GM21515 (cell line): ENCODE results near the gene PPP2R2C.

Experiments used
- ATAC-seq: cut with Tn5 transposase; IDR thresholded peaks from one replicate; pipeline ENCODE4 v1.9.1; 2021; ENCODE audit not compliant: unreplicated experiment

PPP2R2C gene

GRCh38 chr4:6449746-6450369 lies 22.6 kb downstream of the PPP2R2C start:
- ATAC-seq, result no peak

DNA sequence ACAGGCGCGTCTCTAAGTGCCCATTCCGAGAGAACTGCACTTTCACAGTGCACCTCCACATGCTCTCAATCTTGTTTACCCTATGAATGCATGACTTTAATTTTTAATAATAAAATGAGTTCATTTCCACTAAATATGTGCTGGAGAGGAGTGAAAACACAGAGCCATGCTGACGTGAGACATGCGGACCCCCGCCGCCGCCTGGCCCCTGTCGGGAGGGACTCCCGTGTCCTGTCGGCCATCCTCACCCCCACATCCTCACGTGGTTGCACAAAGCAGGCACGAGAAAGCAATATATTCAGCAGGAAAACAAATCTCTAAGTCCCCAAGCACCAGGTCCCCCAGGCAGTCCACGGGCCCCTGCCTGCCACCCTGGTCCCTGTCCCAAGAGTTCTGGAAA lies 23.1 kb downstream of the PPP2R2C start:
- no peak for ATAC-seq

DNA sequence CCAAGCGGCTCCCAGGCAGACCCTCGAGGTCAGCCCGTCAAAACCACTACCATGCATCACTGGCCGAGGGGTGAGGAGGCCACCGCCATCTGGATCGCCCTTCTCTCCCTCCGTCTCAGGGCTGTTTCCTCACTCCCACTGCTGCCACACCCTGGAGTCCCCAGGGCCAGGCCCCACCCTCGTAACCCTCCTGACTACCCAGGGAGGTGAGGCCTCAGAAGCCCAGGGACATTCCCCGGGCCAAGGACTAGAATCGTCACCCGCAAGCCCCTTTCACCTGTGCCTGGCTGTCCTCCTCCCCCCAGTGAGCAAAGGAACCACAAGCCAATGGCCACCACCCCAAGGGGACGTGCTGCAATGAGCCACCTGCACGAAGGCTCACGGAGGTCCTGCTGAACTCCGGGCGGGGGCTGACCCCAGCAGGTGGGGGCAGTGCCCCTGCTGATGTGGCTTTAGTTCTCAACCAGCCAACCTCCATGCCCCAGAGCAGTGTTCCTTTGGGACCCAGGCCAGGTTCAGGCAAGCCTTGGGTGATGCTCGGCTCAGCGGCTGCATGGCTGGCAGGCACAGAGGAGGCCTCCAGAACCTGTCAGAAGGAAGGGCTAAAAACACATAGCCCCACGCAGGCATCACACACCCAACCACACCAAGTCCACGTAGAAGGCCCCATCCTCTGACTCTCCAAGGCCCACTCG lies 23.8 kb downstream of the PPP2R2C start:
- ATAC-seq, result no peak

- ATAC-seq, result no peak
Observed at GRCh38 chr4:6447672-6448171, 24.7 kb downstream of the PPP2R2C start.

DNA sequence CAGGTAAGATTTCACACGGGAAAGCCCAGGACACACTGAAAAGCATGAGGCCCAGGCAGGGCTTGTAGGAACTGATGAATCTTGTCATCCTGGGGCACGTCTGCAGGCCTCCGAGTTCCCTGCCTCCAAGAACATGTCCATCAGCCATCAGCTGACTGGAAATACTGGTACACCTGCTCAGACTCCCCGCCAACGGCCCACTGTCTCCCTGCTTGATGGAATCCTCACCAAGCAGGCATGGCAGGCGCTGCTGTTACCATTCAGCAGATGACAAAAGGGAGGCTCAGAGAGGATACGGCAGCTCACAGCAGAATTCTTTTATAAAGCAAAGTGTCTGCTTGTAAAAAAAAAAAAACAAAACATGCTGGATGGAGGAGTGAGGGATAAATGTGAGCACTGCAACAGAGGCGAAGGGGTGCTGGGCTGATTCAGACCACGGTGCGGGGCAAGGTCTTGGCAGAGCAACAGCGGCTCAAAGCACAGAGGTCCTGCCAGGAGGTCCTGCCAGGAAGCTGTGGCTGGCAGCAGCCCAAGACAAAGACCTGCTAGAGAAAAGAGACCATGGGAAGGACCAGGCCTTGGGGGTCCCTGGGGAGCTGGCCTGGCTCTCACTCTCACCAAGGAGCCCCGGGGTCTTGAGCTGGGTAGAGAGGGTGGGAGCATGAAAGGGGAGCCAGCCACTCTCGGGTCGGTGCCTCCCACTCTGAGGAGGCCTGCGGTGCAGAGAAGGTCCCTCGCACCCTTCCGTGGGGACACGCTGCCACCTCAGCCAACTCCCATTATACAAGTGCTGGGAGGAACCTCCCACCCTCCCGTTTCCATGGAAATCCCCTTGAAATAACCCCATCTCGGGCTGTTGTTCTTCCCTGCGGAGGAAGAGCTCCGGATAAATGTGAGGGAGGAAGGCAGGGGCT lies 25.6 kb downstream of the PPP2R2C start:
- no peak for ATAC-seq

DNA sequence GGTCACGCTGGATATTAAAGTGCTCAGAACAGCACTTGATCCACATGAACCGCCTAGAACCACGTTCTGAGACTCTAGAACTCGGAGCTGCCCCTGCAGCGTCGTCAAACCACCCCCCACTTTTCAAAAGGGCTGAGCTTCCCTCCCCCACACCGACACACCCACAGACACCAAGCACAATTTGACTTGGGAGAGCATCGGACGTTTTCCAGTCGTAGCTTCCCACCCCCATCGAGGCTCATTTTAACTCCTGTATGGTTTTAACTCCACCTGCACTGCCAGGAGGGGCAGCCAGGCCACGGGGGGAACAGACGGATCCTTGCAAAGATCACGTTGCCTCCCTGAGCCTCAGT lies 26.3 kb downstream of the PPP2R2C start:
- no peak for ATAC-seq

GRCh38 chr4:6445403-6446129 lies 26.8 kb downstream of the PPP2R2C start:
- no peak for ATAC-seq

- ATAC-seq, result no peak
Observed at GRCh38 chr4:6444582-6444981, 27.8 kb downstream of the PPP2R2C start.

DNA sequence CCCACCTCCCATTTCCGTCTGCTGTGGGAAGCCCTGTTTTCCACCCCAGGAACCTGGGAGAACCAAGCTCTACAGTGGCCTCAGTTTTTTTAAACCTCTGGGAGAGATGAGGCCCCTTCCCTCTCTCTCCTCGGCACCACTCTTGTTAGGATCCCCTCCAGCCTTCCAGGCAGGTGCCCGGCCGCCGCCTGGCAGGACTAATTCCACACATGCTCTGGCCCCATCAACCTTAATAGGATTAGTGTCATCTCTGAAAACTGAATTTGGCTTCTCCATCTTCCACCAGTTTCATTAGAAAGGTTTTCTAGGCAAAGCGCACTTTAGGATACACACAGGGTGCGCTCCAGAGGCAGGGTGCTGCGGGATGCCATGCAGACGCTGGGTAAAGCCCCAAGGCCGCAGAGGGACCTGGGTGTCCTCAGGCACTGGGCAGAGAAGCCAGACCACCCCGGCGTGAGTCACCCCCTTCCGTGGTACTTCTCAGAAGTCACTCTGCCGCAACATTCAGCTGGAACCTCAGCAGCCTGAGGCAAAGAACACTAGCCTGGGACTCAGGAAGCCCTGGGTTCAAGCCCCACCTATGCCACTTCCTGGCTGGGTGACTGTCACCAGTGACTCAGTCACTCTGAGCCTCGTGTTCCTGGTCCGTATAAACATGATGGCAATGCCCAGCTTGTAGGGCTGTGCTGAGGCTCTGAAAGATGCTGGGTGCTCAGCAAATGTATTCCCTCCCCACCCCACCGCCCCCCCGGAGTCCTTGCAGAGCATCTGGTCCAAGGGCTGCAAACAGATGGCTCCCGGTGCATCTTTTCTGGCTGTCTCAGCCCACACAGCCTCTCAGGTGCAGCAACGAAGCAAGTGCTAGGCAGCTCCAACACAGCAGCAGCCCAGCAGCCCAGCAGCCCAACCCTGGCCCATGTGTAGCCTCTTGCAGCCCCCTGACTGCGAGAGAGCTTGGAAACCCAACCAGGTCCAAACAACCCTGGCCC lies 29.1 kb downstream of the PPP2R2C start:
- ATAC-seq, result no peak

GRCh38 chr4:6442555-6442954 lies 29.9 kb downstream of the PPP2R2C start:
- ATAC-seq, result no peak

DNA sequence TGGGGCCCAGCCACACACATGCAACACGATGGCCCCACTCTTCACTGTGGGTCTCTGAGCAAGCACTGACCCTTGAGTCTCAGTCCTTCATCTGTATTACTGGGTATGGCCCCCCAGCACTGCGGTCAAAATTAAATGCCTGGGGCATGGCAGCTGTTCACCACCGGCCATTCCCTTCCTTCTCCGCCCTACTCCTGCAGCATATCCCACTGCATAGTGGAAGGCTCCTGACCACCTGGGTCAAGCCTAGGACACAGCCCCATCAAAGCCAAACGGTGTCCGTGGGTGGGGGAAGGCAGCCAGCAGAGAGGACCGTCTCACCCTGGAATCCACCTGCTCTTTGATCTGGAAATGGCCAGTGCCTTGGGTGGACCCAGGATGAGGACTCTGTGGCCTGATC lies 30.7 kb downstream of the PPP2R2C start:
- ATAC-seq, result no peak

DNA sequence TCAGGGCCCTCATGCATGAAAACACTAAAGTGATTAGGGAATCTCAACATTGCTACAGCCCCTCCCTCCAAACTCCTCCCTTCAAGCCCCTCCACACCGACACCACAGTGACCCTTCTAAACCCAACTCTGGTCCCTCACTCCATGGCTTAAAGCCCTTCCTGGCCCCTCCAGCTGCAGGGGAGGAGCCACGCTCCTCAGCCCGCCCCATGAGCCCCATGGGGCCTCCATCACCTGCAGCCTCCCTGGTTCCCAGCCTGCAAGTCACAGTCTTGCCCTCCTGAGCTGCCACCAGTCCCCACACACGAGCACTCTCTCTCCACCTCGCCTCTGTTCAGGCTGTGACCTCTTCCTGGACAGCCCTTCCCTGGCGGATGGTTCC lies 31.2 kb downstream of the PPP2R2C start:
- no peak for ATAC-seq

DNA sequence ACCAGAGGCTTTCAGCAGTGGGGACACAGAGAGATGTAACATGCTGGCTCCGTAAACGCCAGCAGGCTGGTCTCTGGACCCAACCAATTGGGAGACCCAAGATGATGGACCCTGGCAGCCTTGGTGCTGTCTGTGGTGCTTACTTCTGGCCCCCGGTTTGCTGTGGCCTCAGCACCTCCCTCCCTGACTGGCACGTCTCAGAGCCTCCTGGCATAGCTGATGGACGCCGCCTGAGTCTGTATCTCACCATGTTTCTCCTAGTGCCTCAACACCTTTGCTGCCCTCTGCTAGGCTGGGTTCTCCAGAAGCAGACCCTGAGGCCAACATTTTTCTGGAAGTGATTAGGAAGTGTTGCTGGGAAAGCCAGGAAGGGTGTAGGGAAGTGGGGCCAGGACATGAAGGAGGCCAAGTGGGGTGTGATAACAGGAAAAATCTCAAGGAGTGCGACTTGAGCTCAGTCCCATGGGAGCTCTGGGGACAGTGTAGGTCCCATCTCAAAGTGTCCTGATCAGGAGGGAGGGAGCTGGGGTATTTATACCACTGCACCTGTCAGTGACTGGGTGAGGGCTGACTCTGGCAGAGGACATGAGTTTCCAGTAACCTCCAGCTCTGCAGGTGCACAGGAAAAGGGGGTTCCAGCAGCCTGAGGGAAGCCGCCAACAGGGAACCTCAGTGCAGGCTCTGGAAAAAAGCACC lies 31.8 kb downstream of the PPP2R2C start:
- no peak for ATAC-seq

DNA sequence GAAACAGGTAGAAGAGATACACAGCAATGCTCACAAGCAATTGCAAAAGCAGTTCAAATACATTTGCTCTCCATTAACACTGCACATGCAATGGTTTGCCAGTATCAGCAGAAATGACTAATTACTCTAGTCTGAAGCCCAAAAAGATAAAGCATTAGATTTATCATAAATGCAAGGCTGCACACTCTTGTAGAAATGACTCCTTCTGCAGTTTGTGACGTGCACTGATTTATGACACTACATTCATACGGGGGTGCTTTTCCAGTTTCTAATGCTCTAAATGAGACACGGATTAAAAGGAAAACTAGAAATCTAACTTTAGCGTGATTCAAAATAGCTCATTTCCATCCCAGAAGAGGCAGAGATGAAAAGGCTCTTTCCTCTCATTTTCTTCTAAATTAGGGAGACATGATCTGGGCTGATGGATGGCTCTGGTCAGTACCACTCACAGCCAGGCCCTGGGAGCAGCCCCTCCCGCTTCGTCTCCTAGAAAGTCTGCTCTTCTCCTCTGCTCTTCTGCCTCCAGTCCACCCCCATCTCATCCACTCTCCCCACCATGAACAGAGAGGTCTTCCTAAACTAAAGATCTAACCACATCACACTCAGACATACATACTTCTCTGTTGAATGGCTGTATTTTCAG lies 33.2 kb downstream of the PPP2R2C start:
- no peak for ATAC-seq

DNA sequence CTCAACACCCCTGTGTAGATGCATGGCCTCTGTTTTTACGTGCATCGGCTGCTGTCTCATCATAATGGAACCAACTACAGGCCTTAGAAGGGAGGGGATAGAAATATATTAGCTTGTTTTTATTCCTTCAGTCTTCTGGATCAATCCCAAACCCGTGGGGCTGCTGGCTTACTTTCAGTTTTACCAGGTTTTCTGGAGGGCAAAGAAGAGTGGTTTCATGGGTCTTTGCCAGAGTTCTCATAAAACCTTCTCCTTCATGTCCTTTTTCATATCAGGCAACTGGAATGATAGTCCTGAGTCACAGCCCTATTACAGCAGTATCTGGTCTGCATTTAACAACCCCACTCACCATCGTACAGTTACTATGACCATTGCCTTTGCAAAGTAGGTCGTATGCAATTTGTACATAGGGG lies 34.6 kb downstream of the PPP2R2C start:
- no peak for ATAC-seq

DNA sequence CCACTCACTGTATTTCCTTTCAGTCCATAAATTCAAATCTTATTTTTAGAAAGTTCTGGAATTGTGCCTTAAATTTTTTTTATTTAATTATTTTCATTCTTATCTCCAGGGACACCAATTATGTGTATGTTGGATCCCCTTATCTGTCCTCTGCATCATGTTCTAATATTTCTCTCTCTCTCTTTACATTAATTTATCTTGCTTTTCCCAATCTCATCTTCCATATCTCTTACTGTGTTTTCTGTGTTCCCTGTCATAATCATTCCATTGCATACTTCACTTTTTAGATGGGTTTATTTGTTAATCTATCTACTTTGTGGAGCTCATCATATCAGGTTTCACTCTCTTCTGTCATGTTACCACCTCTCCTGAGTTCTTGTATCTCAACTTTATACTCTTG lies 37.4 kb downstream of the PPP2R2C start:
- ATAC-seq, result no peak

DNA sequence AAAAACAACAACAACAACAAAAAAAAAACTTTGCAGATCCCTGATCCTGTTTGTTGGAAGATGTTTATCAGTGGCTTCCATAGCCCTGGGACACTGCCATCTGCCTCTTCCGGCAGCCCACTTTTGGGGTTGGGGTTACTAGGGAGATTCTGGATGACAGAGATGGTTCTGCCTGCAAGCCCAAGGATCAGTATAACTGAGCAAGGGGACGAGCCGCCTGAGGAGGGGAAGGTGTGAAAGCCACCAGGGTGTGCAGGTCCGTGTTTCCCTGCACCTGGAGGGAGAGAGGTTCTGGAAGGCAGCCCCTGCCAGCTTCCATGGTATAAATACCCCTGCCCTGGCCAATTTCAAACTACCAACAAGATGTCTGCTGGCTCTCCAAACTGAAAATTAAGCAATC lies 41.5 kb downstream of the PPP2R2C start:
- no peak for ATAC-seq

GRCh38 chr4:6427439-6428090 lies 44.8 kb downstream of the PPP2R2C start:
- no peak for ATAC-seq
